ENCODE data around the gene XPR1.

Gene XPR1

GRCh38 chr1:180631766-180632325 is at the start of gene XPR1:
Gene XPR1 (plus strand): TSS chr1:180632022. CDS start chr1:180632202, 180 bp downstream.
- H3K36me3 ChIP-seq (ENCODE audit: insufficient read depth, low read length), result no peaks in the 10 kb centered on the region
- peak within 1 kb of the TSS; percentile 46 for H3K9ac ChIP-seq (ENCODE audit: low read length)
- H3K4me3 ChIP-seq (ENCODE audit: low read depth in 1 of 2, low read length in 2 of 2), result peak within 1 kb of the TSS; percentile 69 to 72
- H3K9me3 ChIP-seq (ENCODE audit: low read length), result no peaks in the 10 kb centered on the region
- no peaks in the 10 kb centered on the region for H3K27me3 ChIP-seq (ENCODE audit: control insufficient read depth in 1 of 2, insufficient read depth in 2 of 2, low read length in 2 of 2)
- peaks cover 27% of the 10 kb centered on the region for H3K4me1 ChIP-seq (ENCODE audit: insufficient read depth, low read length)
- H3K27ac ChIP-seq (ENCODE audit: low read depth, low read length), result peak within 1 kb of the TSS; percentile 72

- Histone ChIP-seq H3K4me3 (ENCODE audit: low read depth in 1 of 2, low read length in 2 of 2) (no peak overlapping the region), H3K27me3 (ENCODE audit: control insufficient read depth in 1 of 2, insufficient read depth in 2 of 2, low read length in 2 of 2) (no peaks in the 10 kb centered on the region), H3K9me3 (ENCODE audit: low read length) (no peaks in the 10 kb centered on the region), H3K9ac (ENCODE audit: low read length) (no peak overlapping the region), H3K4me1 (ENCODE audit: insufficient read depth, low read length) (no peaks in the 10 kb centered on the region), H3K27ac (ENCODE audit: low read depth, low read length) (no peak overlapping the region), H3K36me3 (ENCODE audit: insufficient read depth, low read length) (no peaks in the 10 kb centered on the region)
These were observed 47.0 kb upstream of the XPR1 start for GRCh38 chr1:180584869-180585268.

GRCh38 chr1:180585994-180586359 is 45.8 kb upstream of the XPR1 start:
- Histone ChIP-seq H3K9me3 (ENCODE audit: low read length) (no peaks in the 10 kb centered on the region), H3K27ac (ENCODE audit: low read depth, low read length) (no peak overlapping the region), H3K4me1 (ENCODE audit: insufficient read depth, low read length) (no peaks in the 10 kb centered on the region), H3K27me3 (ENCODE audit: control insufficient read depth in 1 of 2, insufficient read depth in 2 of 2, low read length in 2 of 2) (no peaks in the 10 kb centered on the region), H3K36me3 (ENCODE audit: insufficient read depth, low read length) (no peaks in the 10 kb centered on the region), H3K4me3 (ENCODE audit: low read depth in 1 of 2, low read length in 2 of 2) (no peak overlapping the region), H3K9ac (ENCODE audit: low read length) (no peak overlapping the region)

GRCh38 chr1:180586671-180587155 is 45.1 kb upstream of the XPR1 start:
- Histone ChIP-seq H3K9me3 (ENCODE audit: low read length) (no peaks in the 10 kb centered on the region), H3K36me3 (ENCODE audit: insufficient read depth, low read length) (no peaks in the 10 kb centered on the region), H3K27me3 (ENCODE audit: control insufficient read depth in 1 of 2, insufficient read depth in 2 of 2, low read length in 2 of 2) (no peaks in the 10 kb centered on the region), H3K4me1 (ENCODE audit: insufficient read depth, low read length) (no peaks in the 10 kb centered on the region), H3K27ac (ENCODE audit: low read depth, low read length) (no peak overlapping the region), H3K9ac (ENCODE audit: low read length) (no peak overlapping the region), H3K4me3 (ENCODE audit: low read depth in 1 of 2, low read length in 2 of 2) (no peak overlapping the region)

- H3K27me3 ChIP-seq (ENCODE audit: control insufficient read depth in 1 of 2, insufficient read depth in 2 of 2, low read length in 2 of 2), result no peaks in the 10 kb centered on the region
- H3K9me3 ChIP-seq (ENCODE audit: low read length), result no peaks in the 10 kb centered on the region
- no peaks in the 10 kb centered on the region for H3K36me3 ChIP-seq (ENCODE audit: insufficient read depth, low read length)
- H3K4me3 ChIP-seq (ENCODE audit: low read depth in 1 of 2, low read length in 2 of 2), result no peak overlapping the region
- H3K4me1 ChIP-seq (ENCODE audit: insufficient read depth, low read length), result no peaks in the 10 kb centered on the region
- no peak overlapping the region for H3K9ac ChIP-seq (ENCODE audit: low read length)
- H3K27ac ChIP-seq (ENCODE audit: low read depth, low read length), result no peak overlapping the region
These were observed 43.7 kb upstream of the XPR1 start for GRCh38 chr1:180588121-180588520.

- no peaks in the 10 kb centered on the region for H3K9me3 ChIP-seq (ENCODE audit: low read length)
- H3K4me1 ChIP-seq (ENCODE audit: insufficient read depth, low read length), result no peaks in the 10 kb centered on the region
- no peaks in the 10 kb centered on the region for H3K27me3 ChIP-seq (ENCODE audit: control insufficient read depth in 1 of 2, insufficient read depth in 2 of 2, low read length in 2 of 2)
- H3K27ac ChIP-seq (ENCODE audit: low read depth, low read length), result no peak overlapping the region
- H3K36me3 ChIP-seq (ENCODE audit: insufficient read depth, low read length), result no peaks in the 10 kb centered on the region
- no peak overlapping the region for H3K9ac ChIP-seq (ENCODE audit: low read length)
- H3K4me3 ChIP-seq (ENCODE audit: low read depth in 1 of 2, low read length in 2 of 2), result no peak overlapping the region
These were observed 40.9 kb upstream of the XPR1 start for GRCh38 chr1:180590889-180591288.

- Histone ChIP-seq H3K9me3 (ENCODE audit: low read length) (no peaks in the 10 kb centered on the region), H3K27me3 (ENCODE audit: control insufficient read depth in 1 of 2, insufficient read depth in 2 of 2, low read length in 2 of 2) (no peaks in the 10 kb centered on the region), H3K36me3 (ENCODE audit: insufficient read depth, low read length) (no peaks in the 10 kb centered on the region), H3K4me3 (ENCODE audit: low read depth in 1 of 2, low read length in 2 of 2) (no peak overlapping the region), H3K9ac (ENCODE audit: low read length) (no peak overlapping the region), H3K27ac (ENCODE audit: low read depth, low read length) (no peak overlapping the region), H3K4me1 (ENCODE audit: insufficient read depth, low read length) (no peaks in the 10 kb centered on the region)
These were observed 38.4 kb upstream of the XPR1 start for GRCh38 chr1:180593382-180593781.

GRCh38 chr1:180594723-180595122 is 37.1 kb upstream of the XPR1 start:
- no peaks in the 10 kb centered on the region for H3K27me3 ChIP-seq (ENCODE audit: control insufficient read depth in 1 of 2, insufficient read depth in 2 of 2, low read length in 2 of 2)
- H3K36me3 ChIP-seq (ENCODE audit: insufficient read depth, low read length), result no peaks in the 10 kb centered on the region
- no peak overlapping the region for H3K27ac ChIP-seq (ENCODE audit: low read depth, low read length)
- no peaks in the 10 kb centered on the region for H3K9me3 ChIP-seq (ENCODE audit: low read length)
- no peaks in the 10 kb centered on the region for H3K4me1 ChIP-seq (ENCODE audit: insufficient read depth, low read length)
- H3K4me3 ChIP-seq (ENCODE audit: low read depth in 1 of 2, low read length in 2 of 2), result no peak overlapping the region
- no peak overlapping the region for H3K9ac ChIP-seq (ENCODE audit: low read length)

GRCh38 chr1:180595966-180596365 is 35.9 kb upstream of the XPR1 start:
- Histone ChIP-seq H3K27ac (ENCODE audit: low read depth, low read length) (no peak overlapping the region), H3K4me3 (ENCODE audit: low read depth in 1 of 2, low read length in 2 of 2) (no peak overlapping the region), H3K9me3 (ENCODE audit: low read length) (no peaks in the 10 kb centered on the region), H3K4me1 (ENCODE audit: insufficient read depth, low read length) (no peaks in the 10 kb centered on the region), H3K9ac (ENCODE audit: low read length) (no peak overlapping the region), H3K27me3 (ENCODE audit: control insufficient read depth in 1 of 2, insufficient read depth in 2 of 2, low read length in 2 of 2) (no peaks in the 10 kb centered on the region), H3K36me3 (ENCODE audit: insufficient read depth, low read length) (no peaks in the 10 kb centered on the region)

- H3K9me3 ChIP-seq (ENCODE audit: low read length), result no peaks in the 10 kb centered on the region
- H3K27me3 ChIP-seq (ENCODE audit: control insufficient read depth in 1 of 2, insufficient read depth in 2 of 2, low read length in 2 of 2), result no peaks in the 10 kb centered on the region
- no peak overlapping the region for H3K27ac ChIP-seq (ENCODE audit: low read depth, low read length)
- H3K4me3 ChIP-seq (ENCODE audit: low read depth in 1 of 2, low read length in 2 of 2), result no peak overlapping the region
- no peaks in the 10 kb centered on the region for H3K4me1 ChIP-seq (ENCODE audit: insufficient read depth, low read length)
- H3K9ac ChIP-seq (ENCODE audit: low read length), result no peak overlapping the region
- H3K36me3 ChIP-seq (ENCODE audit: insufficient read depth, low read length), result no peaks in the 10 kb centered on the region
These were observed 34.3 kb upstream of the XPR1 start for GRCh38 chr1:180597520-180597919.

- Histone ChIP-seq H3K4me3 (ENCODE audit: low read depth in 1 of 2, low read length in 2 of 2) (no peak overlapping the region), H3K27ac (ENCODE audit: low read depth, low read length) (no peak overlapping the region)
These were observed 33.4 kb upstream of the XPR1 start for GRCh38 chr1:180598333-180598974.

GRCh38 chr1:180600343-180600742 is 31.5 kb upstream of the XPR1 start:
- Histone ChIP-seq H3K27ac (ENCODE audit: low read depth, low read length) (no peak overlapping the region), H3K36me3 (ENCODE audit: insufficient read depth, low read length) (no peaks in the 10 kb centered on the region)

More at GRCh38 chr1:180598333-180598974, 33.4 kb upstream of the XPR1 start:
- Histone ChIP-seq H3K9me3 (ENCODE audit: low read length) (no peaks in the 10 kb centered on the region), H3K9ac (ENCODE audit: low read length) (no peak overlapping the region), H3K27me3 (ENCODE audit: control insufficient read depth in 1 of 2, insufficient read depth in 2 of 2, low read length in 2 of 2) (no peaks in the 10 kb centered on the region), H3K4me1 (ENCODE audit: insufficient read depth, low read length) (no peaks in the 10 kb centered on the region), H3K36me3 (ENCODE audit: insufficient read depth, low read length) (no peaks in the 10 kb centered on the region)

More at GRCh38 chr1:180600343-180600742, 31.5 kb upstream of the XPR1 start:
- Histone ChIP-seq H3K4me1 (ENCODE audit: insufficient read depth, low read length) (no peaks in the 10 kb centered on the region), H3K4me3 (ENCODE audit: low read depth in 1 of 2, low read length in 2 of 2) (no peak overlapping the region), H3K27me3 (ENCODE audit: control insufficient read depth in 1 of 2, insufficient read depth in 2 of 2, low read length in 2 of 2) (no peaks in the 10 kb centered on the region), H3K9me3 (ENCODE audit: low read length) (no peaks in the 10 kb centered on the region), H3K9ac (ENCODE audit: low read length) (no peak overlapping the region)
